VCaP (cell line): ENCODE data around the gene BPGM.

Source experiments
- H3K27ac ChIP-seq: fragments of 450-650 bp; 2 replicates; pipeline ENCODE4 v1.5.1; 2017
- CTCF ChIP-seq: fragments of 450-650 bp; conservative IDR thresholded peaks from 2 replicates; pipeline ENCODE4 v1.5.1; 2017; ENCODE audit warnings: mild to moderate bottlenecking, moderate library complexity

Gene BPGM

GRCh38 chr7:134669388-134669787 lies 22.7 kb downstream of the BPGM start:
- peak overlapping the region; percentile 51; the same call in 1 of the 2 replicates for H3K27ac ChIP-seq
- no peak for TF ChIP-seq CTCF

GRCh38 chr7:134669845-134670373 lies 23.3 kb downstream of the BPGM start:
- TF ChIP-seq CTCF = no peak
- H3K27ac ChIP-seq = peak overlapping the region; percentile 51

- TF ChIP-seq CTCF = no peak
- no peak overlapping the region for H3K27ac ChIP-seq
These were observed 25.0 kb downstream of the BPGM start for GRCh38 chr7:134671609-134672008.

GRCh38 chr7:134674424-134674823 lies 27.8 kb downstream of the BPGM start:
- no peak for TF ChIP-seq CTCF
- H3K27ac ChIP-seq = no peak overlapping the region

- TF ChIP-seq CTCF = no peak
- H3K27ac ChIP-seq = no peak overlapping the region
These were observed 30.1 kb downstream of the BPGM start for GRCh38 chr7:134676743-134677142.

GRCh38 chr7:134678115-134678514 lies 31.5 kb downstream of the BPGM start:
- TF ChIP-seq CTCF = no peak
- H3K27ac ChIP-seq = no peak overlapping the region

GRCh38 chr7:134679006-134679405 lies 32.4 kb downstream of the BPGM start:
- H3K27ac ChIP-seq = no peak overlapping the region

More at GRCh38 chr7:134679006-134679405, 32.4 kb downstream of the BPGM start:
- TF ChIP-seq CTCF = no peak
